Sigmoid colon (tissue), 7 donors: ENCODE data around the gene ARNT2. TPM values are rescaled to one million over a fixed set of nuclear protein-coding genes. Genes with fewer than 3 reads are reported as not detected.

ENCODE experiments used
- DNase-seq: peaks from one replicate; pipeline ENCODE4 v3.0.0-alpha.2; 2019
- H3K27ac ChIP-seq, 4 donors: fragments of 200-600 bp; sonication (generic); one replicate each; pipeline ENCODE4 v1.5.1; 2016 to 2019; ENCODE audit warnings: mild to moderate bottlenecking in 1 of 4
- H3K27me3 ChIP-seq, 3 donors: fragments of 200-600 bp; sonication (generic); one replicate each; pipeline ENCODE4 v1.5.1; 2019; ENCODE audit warnings: mild to moderate bottlenecking in 1 of 3
- H3K36me3 ChIP-seq, 4 donors: fragments of 200-600 bp; sonication (generic); one replicate each; pipeline ENCODE4 v1.5.1; 2016 to 2019
- H3K4me1 ChIP-seq, 4 donors: fragments of 200-600 bp; sonication (generic); one replicate each; pipeline ENCODE4 v1.5.1; 2017 to 2019
- H3K4me3 ChIP-seq, 4 donors: fragments of 200-600 bp; sonication (generic); one replicate each; pipeline ENCODE4 v1.5.1; 2017 to 2019; ENCODE audit warnings: mild to moderate bottlenecking in 2 of 4, moderate library complexity in 1 of 4
- H3K9me3 ChIP-seq, 4 donors: fragments of 200-600 bp in 3 of 4; sonication (generic) in 3 of 4; one replicate each; pipeline versions ENCODE4 v1.5.1 to v1.6.1; 2013 to 2019
- EP300 ChIP-seq, 4 donors: sonication (generic); formaldehyde crosslinking; IDR thresholded peaks; one replicate each; pipeline ENCODE4 v1.6.1; 2017; ENCODE audit warnings: antibody characterized with exemption in 4 of 4
- POLR2A ChIP-seq, 2 donors: fragments of 450-650 bp; IDR thresholded peaks; one replicate each; pipeline ENCODE4 v1.6.1; 2016; ENCODE audit warnings: antibody characterized with exemption in 2 of 2, mild to moderate bottlenecking in 2 of 2, moderate library complexity in 2 of 2
- POLR2AphosphoS5 ChIP-seq, 4 donors: sonication (generic); formaldehyde crosslinking; IDR thresholded peaks; one replicate each; pipeline ENCODE4 v1.6.1; 2017; ENCODE audit warnings: antibody characterized with exemption in 4 of 4
- WGBS, 2 donors: extraction: QIAGEN DNeasy Blood & Tissue Kit; methylation state at CpG; one replicate each; pipeline ENCODE4 v1.1.7; 2013; 5-methylcytosine and 5-hydroxymethylcytosine counted together
- intact Hi-C: fragments of 100-400 bp; cut with DNase I; formaldehyde crosslinking; loops from one replicate; pipeline ENCODE4 v1.15.1; 2023
- polyA plus RNA-seq, 3 donors: library from polyadenylated mRNA; stranded (reverse); fragments of 200-250 nt; gene quantifications; one replicate each; pipeline ENCODE4 v1.2.3, GENCODE V29; 2013
- total RNA-seq, 4 donors: library from RNA; depleted of rRNA; stranded (reverse); fragments of >200 nt; gene quantifications; one replicate each; pipeline ENCODE4 v1.1.0, GENCODE V29; 2016
- TF ChIP-seq, protein P1 (sequence below), 4 experiments: fragments of 450-650 bp in 3 of 4; fragments of 200-600 bp in 1 of 4; IDR thresholded peaks; one replicate each; pipeline ENCODE4 v1.5.1; 2016 to 2019; ENCODE audit warnings: antibody characterized with exemption in 4 of 4, mild to moderate bottlenecking in 3 of 4, moderate library complexity in 2 of 4
- donor health status: healthy with polysubstance abuse.
- donor health status: Bipolar disorder and iron deficiency.
- donor health status: healthy.

Gene ARNT2
- total and polyA plus RNA-seq, 7 donors: 1.2 to 16.1 (median 4.3) TPM

DNA sequence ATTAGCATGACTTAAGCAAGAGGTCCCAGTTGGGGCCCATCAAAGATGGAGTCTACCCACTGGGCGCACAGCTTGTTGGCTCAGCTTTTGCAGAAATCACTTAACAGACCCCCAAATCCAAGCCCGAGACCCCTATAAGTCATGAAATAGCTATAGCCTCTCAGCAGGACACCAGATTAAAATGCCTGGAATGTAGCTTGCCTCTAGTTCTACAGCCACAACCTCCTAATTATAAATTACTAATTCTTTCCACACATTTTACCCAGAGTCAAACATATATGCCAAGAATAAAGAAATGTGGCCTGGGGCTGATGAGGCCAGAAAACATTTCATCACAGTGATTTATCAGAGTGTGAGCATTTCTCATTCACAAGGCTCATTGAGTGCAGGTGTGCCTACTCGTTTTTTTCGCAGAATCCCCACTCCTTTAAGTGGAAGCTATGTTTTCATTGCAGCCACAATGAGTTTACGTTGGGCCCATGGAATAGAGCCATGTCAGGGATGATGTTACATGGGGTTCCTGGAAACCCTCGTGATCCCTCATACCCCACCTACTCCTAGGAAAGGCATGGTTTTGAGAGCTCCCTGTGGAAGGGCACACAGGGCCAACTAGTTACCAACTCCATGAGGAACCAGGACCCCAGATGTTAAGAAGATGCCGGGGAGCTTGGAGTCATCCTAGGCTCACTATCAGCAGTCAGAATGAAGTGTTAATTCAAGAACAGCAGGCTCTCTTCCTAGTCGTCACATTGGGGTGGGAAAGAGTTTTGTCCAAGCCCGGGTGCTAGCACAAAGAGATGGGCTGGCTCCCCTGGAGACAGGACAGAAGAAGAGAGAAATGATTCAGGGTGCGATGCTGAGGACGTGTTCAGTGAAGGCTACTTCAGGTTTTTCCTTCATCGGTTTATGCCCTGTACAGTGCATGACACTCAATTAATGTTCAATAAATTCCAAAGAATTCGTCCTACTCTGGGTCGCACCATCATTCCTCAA, 200.7 kb downstream of the ARNT2 start:
- DNase-seq: no peak
- Histone ChIP-seq H3K4me1 (no peaks in the 10 kb centered on the region), H3K36me3 (no peaks in the 10 kb centered on the region), H3K27me3 (no peaks in the 10 kb centered on the region), H3K4me3 (no peak overlapping the region), H3K27ac (no peak overlapping the region), H3K9me3 (no peaks in the 10 kb centered on the region)
- TF ChIP-seq, protein P1, sequence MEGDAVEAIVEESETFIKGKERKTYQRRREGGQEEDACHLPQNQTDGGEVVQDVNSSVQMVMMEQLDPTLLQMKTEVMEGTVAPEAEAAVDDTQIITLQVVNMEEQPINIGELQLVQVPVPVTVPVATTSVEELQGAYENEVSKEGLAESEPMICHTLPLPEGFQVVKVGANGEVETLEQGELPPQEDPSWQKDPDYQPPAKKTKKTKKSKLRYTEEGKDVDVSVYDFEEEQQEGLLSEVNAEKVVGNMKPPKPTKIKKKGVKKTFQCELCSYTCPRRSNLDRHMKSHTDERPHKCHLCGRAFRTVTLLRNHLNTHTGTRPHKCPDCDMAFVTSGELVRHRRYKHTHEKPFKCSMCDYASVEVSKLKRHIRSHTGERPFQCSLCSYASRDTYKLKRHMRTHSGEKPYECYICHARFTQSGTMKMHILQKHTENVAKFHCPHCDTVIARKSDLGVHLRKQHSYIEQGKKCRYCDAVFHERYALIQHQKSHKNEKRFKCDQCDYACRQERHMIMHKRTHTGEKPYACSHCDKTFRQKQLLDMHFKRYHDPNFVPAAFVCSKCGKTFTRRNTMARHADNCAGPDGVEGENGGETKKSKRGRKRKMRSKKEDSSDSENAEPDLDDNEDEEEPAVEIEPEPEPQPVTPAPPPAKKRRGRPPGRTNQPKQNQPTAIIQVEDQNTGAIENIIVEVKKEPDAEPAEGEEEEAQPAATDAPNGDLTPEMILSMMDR (IDR thresholded peaks at IDR 0.05): no peak
- no peak for TF ChIP-seq EP300 (IDR thresholded peaks at IDR 0.05)
- no peak for TF ChIP-seq POLR2A (IDR thresholded peaks at IDR 0.05)
- TF ChIP-seq POLR2AphosphoS5 (IDR thresholded peaks at IDR 0.05): no peak
- intact Hi-C loops: no loop called here
- WGBS, 2 donors: 90 to 91% methylated on average over 14 of the region's 14 CpGs

DNA sequence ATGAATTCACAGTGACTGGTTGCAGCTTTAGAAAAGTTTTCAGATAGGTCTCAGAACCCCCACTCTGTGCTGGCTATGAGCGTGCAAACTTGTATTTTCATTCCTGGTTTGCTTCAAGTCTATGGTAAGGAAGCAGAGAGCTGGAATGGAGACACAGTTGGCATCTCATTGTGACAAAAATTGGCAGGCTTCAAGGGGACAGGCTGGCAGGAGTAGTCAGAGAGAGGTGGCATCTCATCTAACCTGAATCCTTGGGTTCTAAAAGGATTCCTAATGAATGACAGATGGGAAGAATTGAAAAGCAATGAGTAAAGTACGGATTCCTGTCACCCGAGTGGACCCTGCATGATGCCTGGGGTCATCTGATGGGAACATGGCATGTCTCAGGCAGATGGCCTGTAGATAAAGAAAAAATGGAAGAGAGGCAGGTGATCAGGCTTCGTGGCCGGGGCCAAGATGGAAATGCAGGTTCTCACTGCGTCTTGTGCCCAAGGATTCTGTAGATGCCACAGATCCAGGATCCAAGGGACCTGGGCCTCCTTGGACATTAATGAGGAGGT, 201.5 kb downstream of the ARNT2 start:
- Histone ChIP-seq H3K4me3 (no peak overlapping the region), H3K4me1 (no peaks in the 10 kb centered on the region), H3K27ac (no peak overlapping the region), H3K36me3 (no peaks in the 10 kb centered on the region), H3K9me3 (no peaks in the 10 kb centered on the region), H3K27me3 (no peaks in the 10 kb centered on the region)
- 85 to 89% methylated on average over 6 of the region's 6 CpGs for WGBS, 2 donors
- TF ChIP-seq, protein P1 (IDR thresholded peaks at IDR 0.05): no peak
- TF ChIP-seq POLR2A (IDR thresholded peaks at IDR 0.05) (no peak), EP300 (IDR thresholded peaks at IDR 0.05) (no peak), POLR2AphosphoS5 (IDR thresholded peaks at IDR 0.05) (no peak)
- DNase-seq: no peak
- intact Hi-C loops: no loop called here

DNA sequence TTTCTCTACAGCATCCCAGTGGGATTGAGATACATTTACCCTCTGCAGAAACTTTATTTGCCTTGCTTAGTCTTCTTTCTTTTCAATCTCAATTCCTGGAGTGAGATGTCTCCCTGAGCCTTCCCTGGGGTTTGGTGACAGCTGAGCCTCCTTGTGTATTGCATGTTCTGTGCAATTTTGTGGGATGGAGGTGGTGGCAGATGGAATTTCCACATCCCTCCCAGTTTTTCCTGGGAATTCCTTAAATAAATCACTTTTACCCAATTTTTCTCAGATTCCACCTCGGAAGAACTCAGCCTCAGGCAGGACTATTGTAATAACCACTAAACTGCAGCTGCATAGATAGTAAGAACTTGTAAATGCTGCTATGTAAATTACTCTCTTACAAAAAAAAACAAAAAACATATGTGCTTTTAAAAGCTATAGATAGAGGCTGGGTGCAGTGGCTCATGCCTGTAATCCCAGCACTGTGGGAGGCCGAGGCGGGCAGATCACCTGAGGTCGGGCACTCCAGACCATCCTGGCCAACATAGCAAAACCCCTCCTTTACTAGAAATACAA, 202.4 kb downstream of the ARNT2 start:
- 95 to 96% methylated on average over 4 of the region's 4 CpGs for WGBS, 2 donors
- H3K4me1 ChIP-seq: no peaks in the 10 kb centered on the region
- H3K27me3 ChIP-seq: no peaks in the 10 kb centered on the region
- TF ChIP-seq, protein P1 (IDR thresholded peaks at IDR 0.05): no peak
- TF ChIP-seq EP300 (IDR thresholded peaks at IDR 0.05): no peak
- no peaks in the 10 kb centered on the region for H3K36me3 ChIP-seq
- H3K4me3 ChIP-seq: no peak overlapping the region
- DNase-seq: no peak
- H3K27ac ChIP-seq: no peak overlapping the region
- H3K9me3 ChIP-seq: no peaks in the 10 kb centered on the region
- intact Hi-C loops: no loop called here

DNA sequence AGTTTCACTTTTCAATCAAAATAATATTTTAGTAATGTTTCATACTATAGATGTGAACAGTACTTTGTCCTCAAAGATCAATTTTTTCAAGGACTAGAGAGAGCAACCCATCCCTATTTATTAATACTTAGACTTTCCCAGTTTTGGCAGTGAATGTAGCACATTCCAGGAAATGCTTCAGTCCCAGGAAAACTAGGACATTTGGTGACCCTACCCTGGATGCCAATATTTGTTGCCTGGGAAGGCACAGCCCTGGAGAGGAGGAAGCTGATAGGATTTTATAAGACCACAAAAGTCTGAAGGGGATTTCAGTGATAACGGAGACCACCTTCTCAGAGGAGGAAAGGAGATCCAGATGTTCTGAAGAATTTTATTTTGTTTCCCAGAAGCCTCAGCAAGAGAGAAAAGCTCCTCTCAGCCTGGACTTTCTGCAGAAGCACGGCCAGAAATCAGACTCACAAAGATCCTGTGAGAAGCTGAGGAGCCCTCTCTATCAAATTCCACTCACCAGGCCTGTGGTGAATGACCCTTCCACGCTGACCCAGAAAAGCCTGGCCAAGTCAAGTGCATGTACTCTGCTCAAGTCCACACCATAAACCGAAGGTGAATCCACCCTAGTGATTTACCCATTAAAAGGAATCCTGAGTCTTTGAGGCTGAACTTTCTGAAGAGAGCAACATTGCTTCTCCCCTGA, 203.3 kb downstream of the ARNT2 start:
- Histone ChIP-seq H3K36me3 (no peaks in the 10 kb centered on the region), H3K9me3 (no peaks in the 10 kb centered on the region), H3K27ac (no peak overlapping the region), H3K4me3 (no peak overlapping the region), H3K27me3 (no peaks in the 10 kb centered on the region), H3K4me1 (no peaks in the 10 kb centered on the region)
- TF ChIP-seq POLR2AphosphoS5 (IDR thresholded peaks at IDR 0.05) (no peak), EP300 (IDR thresholded peaks at IDR 0.05) (no peak), POLR2A (IDR thresholded peaks at IDR 0.05) (no peak)
- TF ChIP-seq, protein P1 (IDR thresholded peaks at IDR 0.05): no peak
- WGBS, 2 donors: 71 to 72% methylated on average over 4 of the region's 4 CpGs
- DNase-seq: no peak
- intact Hi-C loops: no loop called here
